DMS53 treated with DMSO at 0.1 percent for 48 hours (cell line): ENCODE measurements around the gene CDHR2.

ENCODE experiments used
- DNase-seq: peaks from one replicate; lab custom pipeline; 2025; ENCODE audit not compliant: unreplicated experiment; lab: John Stamatoyannopoulos, UW

CDHR2 gene

DNA sequence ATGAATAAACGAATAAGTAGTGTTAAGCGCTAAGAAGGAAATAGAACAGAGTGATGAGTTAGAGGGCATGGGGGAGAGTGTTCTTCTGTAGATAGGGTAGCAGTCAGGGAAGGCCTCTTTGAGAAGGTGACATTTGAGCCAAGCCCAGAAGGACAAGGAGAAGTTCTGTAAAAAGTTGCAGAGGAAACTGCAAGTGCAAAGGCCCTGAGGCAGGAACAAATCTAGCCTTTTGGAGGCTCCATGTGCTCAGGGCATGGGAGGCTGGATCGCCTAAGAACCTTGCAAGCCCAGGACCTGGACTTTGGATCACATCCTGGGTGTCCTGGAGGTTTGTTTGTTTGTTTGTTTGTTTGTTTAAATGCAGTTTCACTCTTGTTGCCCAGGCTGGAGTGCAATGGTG lies 89.3 kb downstream of the CDHR2 start:
- DNase-seq: no peak

DNA sequence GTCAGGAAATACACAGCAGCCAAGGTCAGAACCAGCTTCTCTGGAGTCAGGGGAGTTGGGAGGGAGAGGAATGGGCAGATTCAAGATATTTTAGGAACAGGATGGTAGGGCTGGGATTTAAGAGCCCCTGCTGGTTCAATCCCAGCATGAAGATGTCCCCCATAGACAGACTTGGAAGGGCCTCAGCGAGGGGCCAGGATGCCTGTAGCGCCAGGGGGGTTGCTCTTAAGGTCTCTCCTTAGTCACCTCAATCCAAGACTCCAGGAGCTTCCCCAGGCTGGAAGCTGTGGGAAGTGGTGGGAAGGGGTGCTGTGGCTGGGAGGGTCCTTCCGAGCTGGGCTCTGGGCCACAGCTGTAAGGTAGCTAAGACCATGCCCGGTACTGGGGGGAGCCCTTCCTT lies 90.1 kb downstream of the CDHR2 start:
- no peak for DNase-seq

DNA sequence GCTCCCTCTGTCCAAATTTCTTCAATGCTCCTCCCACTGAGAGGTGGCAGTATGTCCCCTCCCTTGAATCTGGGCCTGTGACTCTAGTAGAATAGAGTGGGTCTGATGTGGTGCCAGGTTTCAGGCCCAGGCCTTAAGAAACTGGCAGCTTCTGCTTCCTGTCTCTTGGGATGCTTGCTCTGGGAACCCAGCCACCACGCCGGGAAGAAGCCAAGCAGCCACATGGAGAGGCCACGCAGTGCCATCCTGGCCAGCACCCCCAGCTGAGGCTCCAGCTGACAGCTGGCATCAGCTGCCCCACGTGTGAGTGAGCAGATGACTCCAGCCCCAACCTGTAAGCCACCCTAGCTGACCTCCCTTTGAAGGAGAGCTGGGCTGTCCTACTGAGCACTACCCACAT lies 90.8 kb downstream of the CDHR2 start:
- no peak for DNase-seq

DNA sequence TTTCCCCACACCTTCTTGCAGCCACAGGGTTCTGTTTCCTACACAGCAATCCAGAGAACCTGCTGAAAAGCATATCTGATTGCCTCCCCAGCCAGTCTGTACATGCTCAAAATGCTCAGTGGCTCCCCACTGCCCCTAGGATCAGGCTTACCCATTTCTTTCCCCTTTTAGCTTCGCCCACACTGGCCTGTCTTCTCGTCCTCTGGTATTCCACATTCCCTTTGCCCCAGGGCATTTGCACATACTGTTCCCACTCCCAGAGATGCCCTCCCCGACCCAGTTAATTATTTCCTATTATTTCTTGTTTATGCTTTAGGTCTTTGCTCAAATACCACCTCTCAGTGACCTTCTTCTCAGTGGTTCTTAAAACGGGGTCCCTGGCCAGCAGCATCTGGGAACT lies 91.5 kb downstream of the CDHR2 start:
- DNase-seq: no peak

DNA sequence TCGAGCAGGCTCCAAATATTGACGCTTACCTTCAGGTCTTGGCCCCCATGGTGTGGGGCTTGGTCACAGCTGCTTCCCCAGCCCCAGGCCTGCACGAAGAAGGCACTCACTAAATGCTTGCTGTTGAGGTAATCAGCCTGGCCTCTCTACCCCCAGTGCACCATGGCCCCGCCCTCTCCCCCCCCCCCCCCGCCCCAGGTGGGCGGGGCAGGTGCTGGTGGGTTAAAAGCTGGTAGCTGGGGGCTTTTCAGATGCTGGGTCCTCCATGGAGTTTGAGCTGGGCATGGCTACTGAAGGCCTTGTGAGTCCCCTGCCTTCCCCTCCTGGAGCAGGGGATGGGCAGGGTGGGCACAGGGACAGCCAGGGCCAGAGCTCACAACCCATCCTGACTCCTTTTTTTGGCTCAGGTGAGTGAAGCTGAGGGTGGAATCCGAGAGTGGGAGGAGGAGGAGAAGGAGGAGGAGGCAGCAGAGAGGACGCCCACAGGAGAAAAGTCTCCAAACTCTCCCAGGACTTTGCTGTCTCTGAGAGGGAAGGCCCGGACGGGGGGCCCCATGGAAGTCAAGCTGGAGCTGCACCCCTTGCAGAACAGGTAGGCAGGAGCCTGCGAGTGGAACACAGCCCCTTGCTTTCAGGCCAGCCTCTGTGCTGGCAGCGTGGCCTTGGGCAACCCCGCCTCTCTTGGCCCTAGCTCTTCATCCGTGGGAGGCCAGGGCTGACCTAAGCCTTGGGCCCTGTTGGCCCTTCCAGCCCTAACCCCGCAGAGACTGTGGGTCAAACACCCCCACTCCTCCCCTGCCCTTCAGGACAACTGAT lies 93.7 kb downstream of the CDHR2 start:
- DNase-seq: no peak

DNA sequence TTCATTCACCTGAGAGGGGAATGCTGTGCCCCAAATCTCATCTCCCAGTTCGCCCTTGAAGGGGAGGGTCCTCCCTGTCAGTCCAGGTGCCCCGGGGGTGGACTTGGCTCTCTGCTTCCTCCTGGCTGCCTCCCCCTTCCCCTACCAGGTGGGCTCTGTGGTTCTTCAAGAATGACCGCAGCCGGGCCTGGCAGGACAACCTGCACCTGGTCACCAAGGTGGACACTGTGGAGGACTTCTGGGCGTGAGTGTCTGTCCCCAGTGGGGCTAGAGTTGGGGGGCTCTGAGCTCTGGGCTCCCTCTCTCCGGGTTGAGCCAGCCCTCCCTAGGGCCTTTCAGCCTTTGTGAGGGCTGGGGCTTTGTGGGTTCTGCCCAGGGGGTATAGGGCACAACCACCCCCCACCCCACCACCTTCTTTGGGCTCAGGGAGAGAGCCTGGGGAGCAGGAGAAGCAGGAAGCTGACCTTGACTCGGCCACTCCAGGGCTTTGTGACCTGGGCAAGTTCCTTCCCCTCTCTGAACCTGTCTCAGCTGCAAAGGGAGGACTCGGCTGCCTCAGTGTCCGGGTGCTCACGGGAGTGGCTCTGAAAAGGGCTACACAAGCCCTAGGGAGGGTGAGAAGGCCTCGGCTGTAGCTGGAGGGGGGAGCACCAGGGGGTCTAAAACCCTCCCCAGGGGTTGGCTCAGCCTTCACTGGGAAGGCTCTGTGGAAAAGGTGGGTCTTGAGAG lies 94.5 kb downstream of the CDHR2 start:
- DNase-seq: no peak

DNA sequence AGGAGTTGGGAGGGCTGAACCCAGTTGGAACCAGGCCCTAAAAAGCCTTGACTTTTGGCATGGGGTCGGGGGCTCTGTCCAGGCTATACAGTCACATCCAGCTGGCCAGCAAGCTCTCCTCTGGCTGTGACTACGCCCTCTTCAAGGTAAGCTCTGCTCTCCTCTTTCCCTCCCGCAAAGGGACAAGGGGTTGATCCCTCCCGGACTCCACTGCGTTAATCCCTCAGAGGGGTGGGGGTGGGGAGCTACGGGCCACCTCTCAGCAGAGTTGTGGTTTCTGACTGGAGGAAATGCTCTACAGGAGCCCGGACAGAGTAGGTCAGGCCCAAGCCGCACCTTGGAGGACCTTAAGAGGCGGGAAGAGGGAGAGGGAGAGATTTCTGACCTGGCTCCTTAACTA lies 95.2 kb downstream of the CDHR2 start:
- no peak for DNase-seq

DNA sequence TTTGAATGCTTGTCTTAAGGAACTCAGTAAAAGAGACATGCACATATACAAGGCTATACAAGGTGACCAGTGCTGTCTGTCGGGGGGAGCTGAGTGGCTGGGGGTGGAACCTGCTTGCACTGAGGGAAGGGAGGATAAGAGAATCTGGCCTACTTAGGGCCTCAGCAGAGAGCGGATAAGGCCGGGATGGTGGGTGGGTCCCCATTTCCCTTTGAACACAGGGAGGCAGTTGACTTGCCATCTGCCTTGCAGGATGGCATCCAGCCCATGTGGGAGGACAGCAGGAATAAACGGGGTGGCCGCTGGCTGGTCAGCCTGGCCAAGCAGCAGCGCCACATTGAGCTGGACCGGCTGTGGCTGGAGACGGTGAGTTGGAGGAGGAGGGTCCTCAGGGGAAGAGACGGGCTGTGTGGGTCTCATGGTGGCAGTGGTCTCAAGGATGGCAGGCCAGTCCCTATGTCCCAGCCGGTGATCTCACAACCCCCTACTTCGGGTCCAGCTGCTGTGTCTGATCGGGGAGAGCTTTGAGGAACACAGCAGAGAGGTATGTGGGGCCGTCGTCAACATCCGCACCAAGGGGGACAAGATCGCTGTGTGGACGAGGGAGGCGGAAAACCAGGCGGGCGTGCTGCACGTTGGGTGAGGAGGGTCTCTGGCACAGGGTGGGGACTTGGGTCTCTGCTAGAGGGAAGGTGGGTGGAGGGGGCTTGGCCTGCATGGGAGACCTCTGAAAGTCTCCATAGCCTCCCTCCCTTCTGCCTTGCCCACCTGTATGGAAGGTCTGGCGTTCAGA lies 95.9 kb downstream of the CDHR2 start:
- no peak for DNase-seq
